Osteocyte (in vitro differentiated cells): ENCODE measurements around the gene PAPOLA. TPM values are rescaled to one million over a fixed set of nuclear protein-coding genes. Genes with fewer than 3 reads are reported as not detected.

Experiments
- DNase-seq: peaks from one replicate; pipeline ENCODE4 v3.0.0; 2021; ENCODE audit warnings: mixed read lengths; ENCODE audit not compliant: unreplicated experiment; ENCODE audit errors: extremely low spot score
- H3K27ac Mint-ChIP-seq: one replicate; pipeline ENCODE4 v1.8.0; 2021; ENCODE audit warnings: mild to moderate bottlenecking, mixed read lengths; ENCODE audit not compliant: unreplicated experiment
- H3K27me3 Mint-ChIP-seq: one replicate; pipeline ENCODE4 v1.8.0; 2021; ENCODE audit warnings: mixed read lengths; ENCODE audit not compliant: unreplicated experiment
- H3K36me3 Mint-ChIP-seq: one replicate; pipeline ENCODE4 v1.8.0; 2021; ENCODE audit warnings: mixed read lengths; ENCODE audit not compliant: unreplicated experiment
- H3K4me1 Mint-ChIP-seq: one replicate; pipeline ENCODE4 v1.8.0; 2021; ENCODE audit warnings: mixed read lengths; ENCODE audit not compliant: unreplicated experiment
- H3K4me3 Mint-ChIP-seq: one replicate; pipeline ENCODE4 v1.8.0; 2021; ENCODE audit warnings: mild to moderate bottlenecking, moderate library complexity, mixed read lengths; ENCODE audit not compliant: unreplicated experiment
- H3K9me3 Mint-ChIP-seq: one replicate; pipeline ENCODE4 v1.8.0; 2021; ENCODE audit warnings: mixed read lengths; ENCODE audit not compliant: unreplicated experiment
- CTCF ChIP-seq: fragments of 200-600 bp; sonication (generic); IDR thresholded peaks from 2 replicates; pipeline ENCODE4 v1.5.0; 2021; ENCODE audit warnings: antibody characterized with exemption, mild to moderate bottlenecking, moderate library complexity
- total RNA-seq: library from RNA; stranded (reverse); gene quantifications from 2 replicates; pipeline ENCODE4 v1.2.1, GENCODE V29; 2021

The PAPOLA gene
- total RNA-seq, 1 donor from 2014 or later, result 143 TPM

GRCh38 chr14:96582995-96583394 is 80.8 kb downstream of the PAPOLA start:
- no peak overlapping the region for H3K4me3 Mint-ChIP-seq
- no peaks in the 10 kb centered on the region for H3K9me3 Mint-ChIP-seq
- no peaks in the 10 kb centered on the region for H3K36me3 Mint-ChIP-seq
- peak; percentile 72 for DNase-seq
- TF ChIP-seq CTCF, result no peak
- no peak overlapping the region for H3K27ac Mint-ChIP-seq
- H3K27me3 Mint-ChIP-seq, result peaks cover 13% of the 10 kb centered on the region
- H3K4me1 Mint-ChIP-seq, result no peaks in the 10 kb centered on the region

GRCh38 chr14:96583569-96584041 is 81.4 kb downstream of the PAPOLA start:
- DNase-seq, result peak; percentile 71
- H3K27ac Mint-ChIP-seq, result no peak overlapping the region
- H3K9me3 Mint-ChIP-seq, result no peaks in the 10 kb centered on the region
- no peaks in the 10 kb centered on the region for H3K4me1 Mint-ChIP-seq
- H3K27me3 Mint-ChIP-seq, result peaks cover 13% of the 10 kb centered on the region
- H3K4me3 Mint-ChIP-seq, result no peak overlapping the region
- no peaks in the 10 kb centered on the region for H3K36me3 Mint-ChIP-seq
- no peak for TF ChIP-seq CTCF

DNA sequence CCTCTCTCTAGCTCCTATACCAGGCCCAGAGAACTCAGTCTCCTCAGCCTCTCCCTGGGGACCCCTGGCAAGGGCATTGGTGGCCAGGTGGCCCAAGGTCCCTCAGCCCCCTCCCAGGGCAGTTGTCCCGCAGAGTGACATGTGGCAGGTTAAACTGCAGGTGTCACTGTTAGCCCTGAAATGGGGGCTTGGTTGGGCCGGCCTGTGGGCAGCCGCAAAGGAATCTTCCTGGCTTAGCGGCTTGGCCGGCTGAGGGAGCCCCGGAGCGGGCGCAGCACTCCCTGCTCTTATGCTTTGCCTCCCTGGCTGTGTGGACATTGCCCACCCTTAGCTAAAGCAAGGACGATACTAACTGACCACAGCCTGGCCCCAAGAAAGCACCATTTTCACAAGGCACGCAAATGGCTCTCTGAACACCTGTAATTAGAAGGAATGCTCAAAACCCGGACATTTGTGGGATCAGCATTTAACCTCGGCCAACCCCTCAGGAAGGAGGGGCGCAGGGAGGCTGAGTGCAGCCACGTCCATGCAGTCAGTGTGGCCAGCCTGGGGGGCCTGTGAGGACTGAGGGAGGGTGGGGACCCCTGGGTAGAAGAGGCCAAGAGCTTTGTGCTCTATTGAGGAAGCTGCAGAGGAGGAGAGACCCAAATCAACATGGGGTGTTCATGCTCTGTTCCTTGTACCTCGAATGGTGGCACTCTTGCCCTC is 82.2 kb downstream of the PAPOLA start:
- Mint-ChIP-seq H3K36me3 (no peaks in the 10 kb centered on the region), H3K4me1 (no peaks in the 10 kb centered on the region), H3K27ac (no peak overlapping the region), H3K4me3 (no peak overlapping the region), H3K9me3 (no peaks in the 10 kb centered on the region), H3K27me3 (peaks cover 13% of the 10 kb centered on the region)
- peak; percentile 81 for DNase-seq
- TF ChIP-seq CTCF, result peak; percentile 50

- peak; percentile 74 for DNase-seq
- no peaks in the 10 kb centered on the region for H3K4me1 Mint-ChIP-seq
- H3K27ac Mint-ChIP-seq, result no peak overlapping the region
- H3K27me3 Mint-ChIP-seq, result peaks cover 13% of the 10 kb centered on the region
- H3K36me3 Mint-ChIP-seq, result no peaks in the 10 kb centered on the region
- TF ChIP-seq CTCF, result no peak
- H3K4me3 Mint-ChIP-seq, result no peak overlapping the region
- no peaks in the 10 kb centered on the region for H3K9me3 Mint-ChIP-seq
Observed at GRCh38 chr14:96584907-96585671, 82.9 kb downstream of the PAPOLA start.

DNA sequence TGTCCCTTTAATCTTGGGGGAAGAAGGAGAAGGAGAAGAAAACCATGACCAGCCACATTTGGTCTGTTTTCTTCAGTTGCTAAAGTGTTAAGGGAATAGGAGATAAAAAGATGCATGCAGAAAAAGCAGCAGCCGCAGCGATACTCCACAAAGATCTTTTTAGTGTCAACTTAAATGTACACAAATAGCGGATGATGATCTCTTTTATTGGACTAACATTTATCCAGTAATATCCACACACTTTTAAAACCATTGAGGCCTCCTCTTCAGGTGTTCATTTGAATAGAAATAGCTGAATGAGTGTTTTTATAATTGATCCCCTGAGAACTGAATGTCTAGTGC is 83.5 kb downstream of the PAPOLA start:
- H3K27me3 Mint-ChIP-seq, result peaks cover 13% of the 10 kb centered on the region
- DNase-seq, result no peak
- H3K9me3 Mint-ChIP-seq, result no peaks in the 10 kb centered on the region
- no peaks in the 10 kb centered on the region for H3K36me3 Mint-ChIP-seq
- no peaks in the 10 kb centered on the region for H3K4me1 Mint-ChIP-seq
- no peak overlapping the region for H3K27ac Mint-ChIP-seq
- no peak for TF ChIP-seq CTCF
- no peak overlapping the region for H3K4me3 Mint-ChIP-seq
